Peyer's patch (tissue), 4 donors: ENCODE measurements around the gene PTX4. TPM values are rescaled to one million over a fixed set of nuclear protein-coding genes. Genes with fewer than 3 reads are reported as not detected.

ENCODE experiments used
- DNase-seq, 3 donors: peaks; one replicate each; pipeline ENCODE4 v3.0.0-alpha.2; 2017 to 2019
- H3K27ac ChIP-seq, 4 donors: fragments of 200-600 bp; sonication (generic); one replicate each; pipeline ENCODE4 v1.5.1; 2016 to 2019
- H3K27me3 ChIP-seq, 2 donors: fragments of 200-600 bp; sonication (generic); one replicate each; pipeline ENCODE4 v1.5.1; 2019
- H3K36me3 ChIP-seq, 3 donors: fragments of 200-600 bp; sonication (generic); one replicate each; pipeline ENCODE4 v1.5.1; 2016 to 2019
- H3K4me1 ChIP-seq, 4 donors: fragments of 200-600 bp; sonication (generic); one replicate each; pipeline ENCODE4 v1.5.1; 2016 to 2019
- H3K4me3 ChIP-seq, 4 donors: fragments of 200-600 bp; sonication (generic); 1 replicate in 3 of 4; 2 replicates in 1 of 4; pipeline ENCODE4 v1.5.1; 2016 to 2019; ENCODE audit warnings: mild to moderate bottlenecking in 1 of 4
- H3K9me3 ChIP-seq, 4 donors: fragments of 200-600 bp; sonication (generic); one replicate each; pipeline ENCODE4 v1.5.1; 2016 to 2019; ENCODE audit warnings: mild to moderate bottlenecking in 1 of 4
- POLR2A ChIP-seq, 2 donors: fragments of 450-650 bp; IDR thresholded peaks; one replicate each; pipeline ENCODE4 v1.5.1; 2017; ENCODE audit warnings: antibody characterized with exemption in 2 of 2, mild to moderate bottlenecking in 2 of 2, moderate library complexity in 2 of 2
- total RNA-seq, 4 donors: library from RNA; depleted of rRNA; stranded (reverse); fragments of >200 nt; gene quantifications; one replicate each; pipeline ENCODE4 v1.1.0, GENCODE V29; 2016
- TF ChIP-seq, protein P1 (sequence below), 6 experiments: fragments of 450-650 bp in 4 of 6; fragments of 200-600 bp in 2 of 6; sonication (generic) in 1 of 6; IDR thresholded peaks; one replicate each; pipeline ENCODE4 v1.5.1; 2017 to 2019; ENCODE audit warnings: antibody characterized with exemption in 6 of 6, mild to moderate bottlenecking in 3 of 6, moderate library complexity in 1 of 6

The PTX4 gene
- total RNA-seq, 4 donors from 2014 or later, result not detected

DNA sequence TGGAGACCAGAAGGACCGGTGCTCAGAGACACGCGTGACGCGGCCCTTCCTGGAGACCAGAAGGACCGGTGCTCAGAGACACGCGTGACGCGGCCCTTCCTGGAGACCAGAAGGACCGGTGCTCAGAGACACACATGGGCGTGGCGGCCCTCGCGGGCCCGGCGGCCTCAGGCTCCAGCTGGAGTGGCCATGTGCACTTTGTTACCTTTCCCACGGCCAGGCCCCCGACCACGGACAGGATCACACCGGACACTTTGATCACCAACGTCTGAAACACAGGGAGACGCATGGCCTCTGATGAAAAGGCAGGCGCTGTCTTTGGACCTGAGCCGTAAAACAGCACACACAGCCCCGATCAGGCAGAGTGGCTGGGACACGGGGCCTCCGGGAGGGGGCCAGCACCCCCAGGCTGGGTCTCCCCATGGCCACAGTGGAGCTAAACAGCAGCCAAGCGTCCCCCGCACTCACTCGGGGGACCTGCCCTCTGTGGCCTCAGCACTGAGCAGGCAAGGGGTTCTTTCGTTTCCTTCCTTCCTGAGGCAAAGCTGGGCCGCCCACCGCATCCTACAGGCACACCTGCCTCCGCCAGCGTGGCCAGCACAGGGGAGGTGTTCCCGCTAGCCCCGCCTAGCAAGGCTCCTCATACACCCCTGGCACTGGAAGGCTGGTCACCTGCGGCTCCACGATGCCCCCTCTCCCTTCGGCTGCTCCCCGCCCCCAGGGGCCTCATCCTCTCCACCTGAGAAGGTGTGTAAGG, 31.1 kb downstream of the PTX4 start:
- no peak for DNase-seq
- H3K9me3 ChIP-seq, result no peaks in the 10 kb centered on the region
- H3K27me3 ChIP-seq, result no peaks in the 10 kb centered on the region
- TF ChIP-seq, protein P1, sequence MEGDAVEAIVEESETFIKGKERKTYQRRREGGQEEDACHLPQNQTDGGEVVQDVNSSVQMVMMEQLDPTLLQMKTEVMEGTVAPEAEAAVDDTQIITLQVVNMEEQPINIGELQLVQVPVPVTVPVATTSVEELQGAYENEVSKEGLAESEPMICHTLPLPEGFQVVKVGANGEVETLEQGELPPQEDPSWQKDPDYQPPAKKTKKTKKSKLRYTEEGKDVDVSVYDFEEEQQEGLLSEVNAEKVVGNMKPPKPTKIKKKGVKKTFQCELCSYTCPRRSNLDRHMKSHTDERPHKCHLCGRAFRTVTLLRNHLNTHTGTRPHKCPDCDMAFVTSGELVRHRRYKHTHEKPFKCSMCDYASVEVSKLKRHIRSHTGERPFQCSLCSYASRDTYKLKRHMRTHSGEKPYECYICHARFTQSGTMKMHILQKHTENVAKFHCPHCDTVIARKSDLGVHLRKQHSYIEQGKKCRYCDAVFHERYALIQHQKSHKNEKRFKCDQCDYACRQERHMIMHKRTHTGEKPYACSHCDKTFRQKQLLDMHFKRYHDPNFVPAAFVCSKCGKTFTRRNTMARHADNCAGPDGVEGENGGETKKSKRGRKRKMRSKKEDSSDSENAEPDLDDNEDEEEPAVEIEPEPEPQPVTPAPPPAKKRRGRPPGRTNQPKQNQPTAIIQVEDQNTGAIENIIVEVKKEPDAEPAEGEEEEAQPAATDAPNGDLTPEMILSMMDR (IDR thresholded peaks at IDR 0.05), result no peak
- no peak for TF ChIP-seq POLR2A (IDR thresholded peaks at IDR 0.05)
- no peak overlapping the region for H3K4me3 ChIP-seq
- H3K4me1 ChIP-seq, result peaks cover 0 to 8% (median 2%) of the 10 kb centered on the region in 4 donors
- H3K36me3 ChIP-seq, result peaks cover 0 to 81% (median 0%) of the 10 kb centered on the region in 3 donors
- no peak overlapping the region for H3K27ac ChIP-seq

DNA sequence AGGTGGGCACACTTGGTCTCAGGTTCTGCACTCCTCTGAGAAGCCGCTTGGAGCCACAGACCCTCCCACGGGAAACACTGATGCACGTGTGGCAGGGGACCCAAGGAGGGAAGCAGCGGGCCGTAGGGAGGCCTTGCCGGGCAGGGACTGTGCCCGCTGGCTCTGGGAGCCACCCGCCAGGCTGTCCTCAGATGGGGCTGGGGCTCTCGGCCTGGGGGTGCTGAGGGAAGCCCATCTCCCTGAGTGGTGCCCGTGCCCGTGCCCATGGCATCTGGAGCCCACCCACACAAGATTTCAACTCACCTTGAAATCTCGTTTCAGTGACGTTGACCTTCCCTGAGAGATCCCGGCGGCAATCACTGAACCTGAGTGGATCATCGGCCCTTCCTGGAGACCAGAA, 31.8 kb downstream of the PTX4 start:
- Histone ChIP-seq H3K27ac (no peak overlapping the region), H3K36me3 (peaks cover 0 to 88% (median 0%) of the 10 kb centered on the region in 3 donors), H3K4me3 (no peak overlapping the region), H3K9me3 (no peaks in the 10 kb centered on the region), H3K4me1 (peaks cover 0 to 8% (median 2%) of the 10 kb centered on the region in 4 donors), H3K27me3 (no peaks in the 10 kb centered on the region)
- no peak for DNase-seq
- TF ChIP-seq POLR2A (IDR thresholded peaks at IDR 0.05), result no peak
- TF ChIP-seq, protein P1 (IDR thresholded peaks at IDR 0.05), result no peak

DNA sequence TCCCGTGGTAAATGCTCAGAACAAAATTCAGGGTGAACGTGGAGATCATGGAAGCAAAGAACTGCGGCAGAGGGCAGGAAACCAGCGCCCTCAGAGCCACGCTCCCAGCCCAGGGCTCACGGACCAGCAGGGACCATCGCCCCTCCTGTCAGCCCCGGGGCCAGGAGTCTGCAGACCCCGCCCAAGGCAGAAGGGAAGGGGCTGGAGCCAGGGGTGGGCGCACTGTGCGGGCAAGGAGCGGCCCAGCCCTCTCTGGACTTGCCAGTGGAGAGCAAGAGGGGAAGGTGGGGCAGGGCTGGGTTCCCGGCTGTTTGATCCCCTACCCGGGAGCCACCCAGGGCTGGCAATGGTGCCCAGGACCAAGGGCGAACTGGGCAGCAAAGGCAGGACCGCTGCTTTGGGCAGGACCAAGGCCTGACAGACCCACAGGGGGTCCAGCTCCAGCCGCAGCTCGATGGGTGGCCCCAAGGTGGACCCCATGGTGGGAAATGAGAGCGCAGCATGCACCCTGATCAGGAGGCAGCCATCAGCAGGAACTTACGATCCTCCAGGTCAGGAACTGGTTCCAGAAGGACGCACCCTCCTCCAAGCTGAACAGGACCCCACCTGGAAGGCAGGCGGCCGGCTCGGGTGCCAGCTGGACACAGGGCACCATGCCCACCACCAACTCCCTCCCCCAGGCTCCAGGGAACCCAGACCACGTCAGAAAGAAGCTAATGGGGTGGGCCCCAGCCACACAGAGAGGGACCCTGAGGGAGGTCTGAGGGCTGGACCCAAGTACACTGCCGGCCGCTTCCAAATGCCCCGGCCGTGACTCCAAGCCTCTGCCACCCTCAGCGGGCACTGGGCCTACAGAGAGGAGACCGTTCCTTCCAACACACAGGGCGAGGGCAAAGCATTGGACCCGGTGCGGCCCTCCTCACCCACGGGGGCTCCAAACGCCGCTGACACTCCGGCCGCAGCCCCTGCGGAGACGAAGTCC, 33.3 kb downstream of the PTX4 start:
- Histone ChIP-seq H3K27me3 (no peaks in the 10 kb centered on the region), H3K27ac (no peak overlapping the region), H3K9me3 (no peaks in the 10 kb centered on the region), H3K4me3 (no peak overlapping the region), H3K36me3 (peaks cover 0 to 89% (median 0%) of the 10 kb centered on the region in 3 donors), H3K4me1 (peaks cover 0 to 8% (median 2%) of the 10 kb centered on the region in 4 donors)
- TF ChIP-seq, protein P1 (IDR thresholded peaks at IDR 0.05), result no peak
- TF ChIP-seq POLR2A (IDR thresholded peaks at IDR 0.05), result no peak
- no peak for DNase-seq

DNA sequence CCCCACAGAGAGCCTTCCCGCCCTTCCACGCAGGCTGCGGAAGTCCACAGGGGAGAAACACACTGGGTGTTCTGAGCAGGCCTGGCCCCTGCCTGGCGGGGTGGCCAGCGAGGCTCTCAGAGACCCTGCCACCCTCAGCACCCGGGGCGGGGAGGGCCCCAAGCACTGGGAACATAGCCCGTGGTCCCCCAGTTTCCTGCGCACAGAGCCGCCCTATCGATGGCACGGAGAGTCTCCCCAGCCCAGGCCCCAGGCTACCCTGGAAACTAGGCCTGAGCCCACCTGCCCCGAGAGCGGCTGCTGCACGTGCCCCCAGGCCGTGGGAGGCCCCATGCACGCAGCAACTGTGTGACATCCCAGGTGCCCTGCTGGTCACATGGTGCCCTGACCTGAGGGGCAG, 34.2 kb downstream of the PTX4 start:
- Histone ChIP-seq H3K4me1 (peaks cover 0 to 8% (median 2%) of the 10 kb centered on the region in 4 donors), H3K36me3 (peaks cover 0 to 89% (median 0%) of the 10 kb centered on the region in 3 donors), H3K4me3 (no peak overlapping the region), H3K27me3 (no peaks in the 10 kb centered on the region), H3K27ac (no peak overlapping the region), H3K9me3 (no peaks in the 10 kb centered on the region)
- no peak for TF ChIP-seq POLR2A (IDR thresholded peaks at IDR 0.05)
- TF ChIP-seq, protein P1 (IDR thresholded peaks at IDR 0.05), result no peak
- no peak for DNase-seq

DNA sequence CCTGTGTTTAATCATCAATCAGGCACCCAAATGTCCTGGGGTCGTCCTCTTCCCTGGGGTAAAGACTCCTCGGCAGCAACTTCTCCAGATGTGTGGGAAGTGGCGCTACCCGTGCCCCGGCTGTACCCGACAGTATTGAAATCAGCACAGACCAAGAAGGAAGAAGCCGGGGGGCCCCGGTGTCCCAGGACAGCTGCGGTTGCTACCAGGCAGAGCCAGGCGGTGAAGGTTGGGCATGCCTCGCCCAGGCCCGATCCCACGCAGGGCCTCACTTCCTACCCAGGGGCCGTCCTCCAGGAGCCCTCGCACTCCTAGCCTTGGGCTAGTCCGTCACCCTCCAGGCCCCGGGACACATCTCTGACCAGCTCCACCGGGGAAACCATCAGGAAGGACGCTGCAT, 35.4 kb downstream of the PTX4 start:
- Histone ChIP-seq H3K27me3 (no peaks in the 10 kb centered on the region), H3K27ac (no peak overlapping the region), H3K4me1 (peaks cover 0 to under 1% (median 0%) of the 10 kb centered on the region in 4 donors), H3K36me3 (peaks cover 0 to 90% (median 0%) of the 10 kb centered on the region in 3 donors), H3K4me3 (no peak overlapping the region), H3K9me3 (no peaks in the 10 kb centered on the region)
- TF ChIP-seq POLR2A (IDR thresholded peaks at IDR 0.05), result no peak
- TF ChIP-seq, protein P1 (IDR thresholded peaks at IDR 0.05), result no peak
- no peak for DNase-seq
